ENCODE measurements around the gene AQR.

The AQR gene

GRCh38 chr15:34854232-34854631, 115.3 kb downstream of the AQR start:
- H3K27me3 ChIP-seq (replicated peaks) = no peaks in the 10 kb centered on the region
- no peak for TF ChIP-seq CTCF (IDR thresholded peaks at IDR 0.05; ENCODE audit: low read depth, low read length, missing control alignments)
- H3K4me3 ChIP-seq (ENCODE audit: low read depth, low read length) = no peak overlapping the region
- no peak for DNase-seq
- H3K27ac ChIP-seq = no peak overlapping the region
- peaks cover 5% of the 10 kb centered on the region for H3K36me3 ChIP-seq (replicated peaks)
- in situ Hi-C loops (cut with HindIII; ENCODE audit: low pct_ligation_motif_present, low sequenced_read_pairs) = no loop called here

- no peak for TF ChIP-seq CTCF (IDR thresholded peaks at IDR 0.05; ENCODE audit: low read depth, low read length, missing control alignments)
- peaks cover 3% of the 10 kb centered on the region for H3K36me3 ChIP-seq (replicated peaks)
- in situ Hi-C loops (cut with HindIII; ENCODE audit: low pct_ligation_motif_present, low sequenced_read_pairs) = no loop called here
- no peak for DNase-seq
- no peak overlapping the region for H3K4me3 ChIP-seq (ENCODE audit: low read depth, low read length)
- no peak overlapping the region for H3K27ac ChIP-seq
- no peaks in the 10 kb centered on the region for H3K27me3 ChIP-seq (replicated peaks)
Measured at GRCh38 chr15:34853001-34853758, 116.4 kb downstream of the AQR start.

- DNase-seq = no peak
Measured at GRCh38 chr15:34851751-34852150, 117.8 kb downstream of the AQR start.

GRCh38 chr15:34851007-34851406, 118.5 kb downstream of the AQR start:
- Histone ChIP-seq H3K36me3 (replicated peaks) (no peaks in the 10 kb centered on the region), H3K27me3 (replicated peaks) (no peaks in the 10 kb centered on the region), H3K4me3 (ENCODE audit: low read depth, low read length) (no peak overlapping the region), H3K27ac (no peak overlapping the region)
- DNase-seq = no peak
- in situ Hi-C loops (cut with HindIII; ENCODE audit: low pct_ligation_motif_present, low sequenced_read_pairs) = no loop called here
- no peak for TF ChIP-seq CTCF (IDR thresholded peaks at IDR 0.05; ENCODE audit: low read depth, low read length, missing control alignments)

More at GRCh38 chr15:34851751-34852150, 117.8 kb downstream of the AQR start:
- in situ Hi-C loops (cut with HindIII; ENCODE audit: low pct_ligation_motif_present, low sequenced_read_pairs) = no loop called here
- no peak for TF ChIP-seq CTCF (IDR thresholded peaks at IDR 0.05; ENCODE audit: low read depth, low read length, missing control alignments)
- peaks cover 2% of the 10 kb centered on the region for H3K36me3 ChIP-seq (replicated peaks)
- no peak overlapping the region for H3K4me3 ChIP-seq (ENCODE audit: low read depth, low read length)
- H3K27ac ChIP-seq = no peak overlapping the region
- no peaks in the 10 kb centered on the region for H3K27me3 ChIP-seq (replicated peaks)

- DNase-seq = no peak
- Histone ChIP-seq H3K27me3 (replicated peaks) (no peaks in the 10 kb centered on the region), H3K27ac (no peak overlapping the region), H3K36me3 (replicated peaks) (no peaks in the 10 kb centered on the region), H3K4me3 (ENCODE audit: low read depth, low read length) (no peak overlapping the region)
- no peak for TF ChIP-seq CTCF (IDR thresholded peaks at IDR 0.05; ENCODE audit: low read depth, low read length, missing control alignments)
- in situ Hi-C loops (cut with HindIII; ENCODE audit: low pct_ligation_motif_present, low sequenced_read_pairs) = no loop called here
Measured at GRCh38 chr15:34850121-34850520, 119.4 kb downstream of the AQR start.

Data from brain microvascular endothelial cell (primary cell).